HepG2 (cell line): ENCODE results near the gene MRPS25.
A peak's percentile ranks its signal among the peaks of the same experiment; 100 is the strongest.

Experiments used
- ARHGAP35 ChIP-seq: sonication (generic); formaldehyde crosslinking; IDR thresholded peaks from 2 replicates; pipeline ENCODE4 v1.9.0; 2022; ENCODE audit warnings: mild to moderate bottlenecking, inconsistent platforms, moderate library complexity, missing genetic modification reagents, borderline replicate concordance
- CREM ChIP-seq, 2 experiments: sonication (generic) in 1 of 2; formaldehyde crosslinking in 1 of 2; IDR thresholded peaks; 2 replicates each; pipeline versions ENCODE4 v1.4.0 to v1.6.1; 2016 to 2020; ENCODE audit warnings: antibody characterized with exemption in 1 of 2, mild to moderate bottlenecking in 1 of 2, missing genetic modification reagents in 1 of 2
- EZH2 ChIP-seq: conservative IDR thresholded peaks from 2 replicates; pipeline ENCODE4 v1.6.1; 2012; ENCODE audit warnings: mild to moderate bottlenecking, low read depth, low read length, moderate library complexity
- FOSL2 ChIP-seq: sonication (generic); formaldehyde crosslinking; IDR thresholded peaks from 2 replicates; pipeline ENCODE4 v1.4.0; 2020; ENCODE audit warnings: missing genetic modification reagents
- POLR2A ChIP-seq, 2 experiments: IDR thresholded peaks; 2 replicates each; pipeline ENCODE4 v1.6.1; 2011; ENCODE audit warnings: low read depth in 2 of 2, low read length in 2 of 2, mild to moderate bottlenecking in 1 of 2, moderate library complexity in 1 of 2; ENCODE audit not compliant: insufficient read depth in 1 of 2
- REPIN1 ChIP-seq: sonication (generic); formaldehyde crosslinking; IDR thresholded peaks from 2 replicates; pipeline ENCODE4 v1.8.0; 2022; ENCODE audit warnings: missing genetic modification reagents, low read depth, mild to moderate bottlenecking, borderline replicate concordance
- SMAD3 ChIP-seq: sonication (generic); formaldehyde crosslinking; IDR thresholded peaks from 2 replicates; pipeline ENCODE4 v1.4.0; 2020; ENCODE audit warnings: missing genetic modification reagents
- STAT6 ChIP-seq: sonication (generic); formaldehyde crosslinking; IDR thresholded peaks from 2 replicates; pipeline ENCODE4 v1.4.0; 2020; ENCODE audit warnings: missing genetic modification reagents, mild to moderate bottlenecking, borderline replicate concordance
- ZUFSP ChIP-seq: sonication (generic); formaldehyde crosslinking; IDR thresholded peaks from 2 replicates; pipeline ENCODE4 v1.9.0; 2021; ENCODE audit warnings: missing genetic modification reagents, mild to moderate bottlenecking, borderline replicate concordance

- TF ChIP-seq ARHGAP35 (CRISPR knock-in tag) (no peak), POLR2A (IDR thresholded peaks at IDR 0.05; ENCODE audit: insufficient read depth in 1 of 2, low read depth in 2 of 2, low read length in 2 of 2) (no peak; a peak in 1 of 4 replicates), EZH2 (no peak), ZUFSP (CRISPR knock-in tag) (no peak), SMAD3 (CRISPR knock-in tag) (no peak), CREM (IDR thresholded peaks at IDR 0.05) (peak; percentile 36; the same call in 1 of the 2 replicates), CREM (CRISPR knock-in tag; IDR thresholded peaks at IDR 0.05) (no peak), STAT6 (CRISPR knock-in tag) (no peak), REPIN1 (CRISPR knock-in tag) (no peak), FOSL2 (no peak)
Observed at GRCh38 chr3:15107075-15107947, 42.2 kb upstream of the MRPS25 start.
